ENCODE results near the gene APBA2. TPM values are rescaled to one million over a fixed set of nuclear protein-coding genes. Genes with fewer than 3 reads are reported as not detected.

The APBA2 gene
- total and polyA plus RNA-seq, 3 donors from 2014 or later: 18.5 to 37.7 (median 29.5) TPM

DNA sequence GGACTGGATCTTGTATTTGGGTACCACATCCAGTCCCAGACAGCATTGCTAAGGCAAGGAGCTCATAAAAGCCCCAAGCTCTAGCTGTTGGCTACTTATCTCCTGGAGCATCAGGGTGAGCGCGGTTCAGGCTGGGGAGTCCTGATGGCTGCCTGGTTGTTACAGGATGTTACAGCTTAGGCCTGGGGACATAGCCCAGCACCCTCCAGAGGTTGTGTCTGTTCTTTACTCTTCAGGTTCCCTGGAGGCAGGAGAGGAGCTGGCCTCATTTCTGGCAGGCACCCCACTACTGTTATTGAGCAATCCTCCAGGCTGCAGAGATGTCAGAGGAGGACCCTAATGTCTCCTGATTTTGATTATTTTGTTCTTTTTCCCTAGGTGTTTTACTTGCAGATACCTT is 26.6 kb downstream of the APBA2 start:
- no peak for DNase-seq
- Histone ChIP-seq H3K27me3 (no peaks in the 10 kb centered on the region), H3K4me1 (no peaks in the 10 kb centered on the region), H3K4me3 (no peak overlapping the region), H3K9me3 (no peaks in the 10 kb centered on the region), H3K36me3 (ENCODE audit: low read depth, missing control alignments) (no peaks in the 10 kb centered on the region), H3K27ac (no peak overlapping the region)
- intact Hi-C loops (cut with DNase I; ENCODE audit: low total_unique reads): no loop called here
- 88 to 89% methylated on average over 2 of the region's 2 CpGs for WGBS, 2 donors
- TF ChIP-seq, protein P1, sequence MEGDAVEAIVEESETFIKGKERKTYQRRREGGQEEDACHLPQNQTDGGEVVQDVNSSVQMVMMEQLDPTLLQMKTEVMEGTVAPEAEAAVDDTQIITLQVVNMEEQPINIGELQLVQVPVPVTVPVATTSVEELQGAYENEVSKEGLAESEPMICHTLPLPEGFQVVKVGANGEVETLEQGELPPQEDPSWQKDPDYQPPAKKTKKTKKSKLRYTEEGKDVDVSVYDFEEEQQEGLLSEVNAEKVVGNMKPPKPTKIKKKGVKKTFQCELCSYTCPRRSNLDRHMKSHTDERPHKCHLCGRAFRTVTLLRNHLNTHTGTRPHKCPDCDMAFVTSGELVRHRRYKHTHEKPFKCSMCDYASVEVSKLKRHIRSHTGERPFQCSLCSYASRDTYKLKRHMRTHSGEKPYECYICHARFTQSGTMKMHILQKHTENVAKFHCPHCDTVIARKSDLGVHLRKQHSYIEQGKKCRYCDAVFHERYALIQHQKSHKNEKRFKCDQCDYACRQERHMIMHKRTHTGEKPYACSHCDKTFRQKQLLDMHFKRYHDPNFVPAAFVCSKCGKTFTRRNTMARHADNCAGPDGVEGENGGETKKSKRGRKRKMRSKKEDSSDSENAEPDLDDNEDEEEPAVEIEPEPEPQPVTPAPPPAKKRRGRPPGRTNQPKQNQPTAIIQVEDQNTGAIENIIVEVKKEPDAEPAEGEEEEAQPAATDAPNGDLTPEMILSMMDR (IDR thresholded peaks at IDR 0.05): no peak
- no peak for TF ChIP-seq POLR2A (IDR thresholded peaks at IDR 0.05)

DNA sequence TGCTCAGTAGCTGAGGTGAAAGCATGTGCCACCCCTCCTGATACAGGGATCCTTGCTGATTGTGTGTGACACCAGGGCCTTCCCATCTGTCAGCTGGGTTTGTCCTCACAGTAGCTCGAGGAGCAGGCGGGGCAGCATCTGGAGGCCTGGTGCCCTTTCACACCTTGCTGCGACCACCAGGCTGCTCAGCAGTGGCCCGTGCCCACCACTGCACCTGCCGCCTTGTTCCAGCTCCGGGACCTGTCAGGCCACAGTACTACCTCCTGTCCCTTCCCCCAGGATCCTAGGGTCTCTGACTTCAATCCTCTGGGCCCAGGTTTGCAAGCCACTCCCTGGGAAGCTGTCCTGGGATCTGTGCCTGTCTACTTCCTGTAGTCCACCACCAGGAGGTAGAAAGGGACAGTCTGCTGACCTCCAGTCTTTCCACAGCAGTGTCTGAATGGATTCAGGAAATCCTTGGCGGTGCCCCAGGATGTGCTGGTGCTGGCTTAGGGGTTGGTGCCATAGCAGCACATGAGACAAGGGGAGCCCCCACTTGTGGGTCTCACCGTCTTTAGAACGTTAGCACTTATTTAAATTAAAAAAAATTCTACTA is 27.5 kb downstream of the APBA2 start:
- DNase-seq: no peak
- 93 to 94% methylated on average over 7 to 9 of the region's 9 CpGs for WGBS, 2 donors

DNA sequence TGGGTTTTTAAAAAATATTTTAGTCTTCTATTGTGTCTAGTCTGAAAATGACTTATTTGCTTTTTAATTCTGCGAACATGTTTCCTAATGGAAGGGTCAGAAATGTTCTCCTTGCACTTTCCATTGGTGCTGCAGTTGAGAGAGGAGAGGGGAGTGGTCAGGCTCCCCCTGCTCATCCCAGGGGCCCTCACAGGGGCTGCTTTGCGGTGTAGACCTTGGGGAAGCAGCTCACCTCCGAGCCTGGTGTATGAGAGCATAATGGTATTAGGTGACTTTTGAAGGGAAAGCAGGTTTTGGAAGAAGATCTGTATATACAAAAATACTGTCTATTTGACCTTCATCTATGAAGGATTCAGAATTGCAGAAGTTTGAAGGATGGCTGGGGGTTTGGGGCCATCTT is 28.3 kb downstream of the APBA2 start:
- WGBS, 2 donors: 68 to 79% methylated on average over 3 of the region's 3 CpGs
- DNase-seq: no peak
- no peaks in the 10 kb centered on the region for H3K27me3 ChIP-seq
- intact Hi-C loops (cut with DNase I; ENCODE audit: low total_unique reads): no loop called here
- no peaks in the 10 kb centered on the region for H3K36me3 ChIP-seq (ENCODE audit: low read depth, missing control alignments)
- TF ChIP-seq, protein P1 (IDR thresholded peaks at IDR 0.05): no peak
- TF ChIP-seq POLR2A (IDR thresholded peaks at IDR 0.05): no peak
- H3K4me3 ChIP-seq: no peak overlapping the region
- no peaks in the 10 kb centered on the region for H3K9me3 ChIP-seq
- no peaks in the 10 kb centered on the region for H3K4me1 ChIP-seq
- no peak overlapping the region for H3K27ac ChIP-seq

More for the DNA sequence above, 27.5 kb downstream of the APBA2 start:
- TF ChIP-seq, protein P1 (IDR thresholded peaks at IDR 0.05): no peak
- no peak for TF ChIP-seq POLR2A (IDR thresholded peaks at IDR 0.05)
- Histone ChIP-seq H3K4me3 (no peak overlapping the region), H3K36me3 (ENCODE audit: low read depth, missing control alignments) (no peaks in the 10 kb centered on the region), H3K27me3 (no peaks in the 10 kb centered on the region), H3K9me3 (no peaks in the 10 kb centered on the region), H3K4me1 (no peaks in the 10 kb centered on the region), H3K27ac (no peak overlapping the region)
- intact Hi-C loops (cut with DNase I; ENCODE audit: low total_unique reads): no loop called here

DNA sequence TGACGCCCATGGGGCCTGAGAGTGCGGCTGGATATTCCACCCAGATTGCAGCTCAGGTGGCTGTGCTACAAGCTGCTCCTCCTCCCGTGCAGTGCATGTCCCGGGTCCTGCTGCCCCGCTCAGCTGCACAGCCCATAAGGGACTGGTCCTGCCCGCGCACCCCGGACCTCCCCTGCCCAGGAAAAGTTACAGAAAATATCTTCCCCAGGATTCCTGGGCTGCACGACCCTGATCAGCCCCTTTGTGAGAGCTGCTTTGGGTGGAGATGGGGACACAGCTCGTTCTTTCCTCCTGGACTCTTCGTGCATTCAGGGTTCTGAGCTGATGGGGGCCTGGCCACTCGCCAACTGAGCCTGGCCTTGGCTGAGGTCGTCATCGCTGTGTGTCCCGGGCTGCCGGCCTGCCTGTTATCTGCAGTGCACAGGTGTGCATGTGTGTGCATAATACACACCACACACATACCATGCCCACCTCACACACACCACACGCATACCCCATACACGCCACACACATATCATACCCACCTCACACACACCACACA is 28.8 kb downstream of the APBA2 start:
- intact Hi-C loops (cut with DNase I; ENCODE audit: low total_unique reads): no loop called here
- H3K4me1 ChIP-seq: no peaks in the 10 kb centered on the region
- DNase-seq: no peak
- 40 to 55% methylated on average over 18 of the region's 18 CpGs for WGBS, 2 donors
- H3K27ac ChIP-seq: no peak overlapping the region
- no peaks in the 10 kb centered on the region for H3K36me3 ChIP-seq (ENCODE audit: low read depth, missing control alignments)
- no peak for TF ChIP-seq POLR2A (IDR thresholded peaks at IDR 0.05)
- TF ChIP-seq, protein P1 (IDR thresholded peaks at IDR 0.05): no peak
- no peaks in the 10 kb centered on the region for H3K9me3 ChIP-seq
- H3K27me3 ChIP-seq: no peaks in the 10 kb centered on the region
- no peak overlapping the region for H3K4me3 ChIP-seq
